ENCODE data around the gene JADE2.

The JADE2 gene

GRCh38 chr5:134571693-134572405 is 46.4 kb downstream of the JADE2 start:
- no peak for DNase-seq

DNA sequence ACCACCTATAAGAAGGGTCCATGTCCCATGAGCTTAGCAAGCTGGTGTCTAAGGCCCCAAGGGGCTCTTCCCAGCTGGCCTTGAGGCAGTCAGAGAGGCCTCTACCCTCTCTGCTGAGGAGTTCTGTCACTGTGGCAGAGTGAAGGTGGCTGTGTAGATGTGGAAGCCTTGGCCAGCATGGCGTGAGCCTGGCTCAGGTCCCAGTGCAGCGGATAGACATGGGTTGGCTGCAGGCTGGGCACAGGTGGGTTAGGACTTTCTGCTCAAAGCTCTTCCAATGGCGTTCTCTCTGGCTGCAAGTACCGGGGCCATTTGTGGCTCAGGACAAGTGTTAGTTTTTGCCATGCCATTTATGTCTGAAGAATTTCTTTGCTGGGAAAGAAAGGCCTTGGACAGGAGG is 47.3 kb downstream of the JADE2 start:
- no peak for DNase-seq

DNA sequence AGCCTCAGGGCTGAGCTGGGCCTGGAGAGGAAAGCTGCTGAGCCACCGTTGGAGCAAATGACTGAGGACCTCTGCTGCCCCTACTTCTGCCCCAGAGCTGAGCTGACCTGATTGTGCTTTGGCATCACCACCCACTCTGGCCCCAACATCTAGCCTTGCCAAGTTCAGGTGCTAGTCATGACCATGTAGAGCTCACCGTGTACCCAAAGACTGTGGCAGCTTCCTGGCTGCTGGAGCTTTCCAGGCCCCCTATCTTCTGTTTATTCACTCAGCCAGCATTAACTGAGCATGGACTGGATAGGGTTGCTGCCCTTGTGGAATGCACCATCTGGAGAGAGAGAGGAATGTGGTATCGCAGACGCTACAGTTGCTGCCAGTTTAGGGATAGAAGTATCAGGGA is 49.1 kb downstream of the JADE2 start:
- DNase-seq: no peak

DNA sequence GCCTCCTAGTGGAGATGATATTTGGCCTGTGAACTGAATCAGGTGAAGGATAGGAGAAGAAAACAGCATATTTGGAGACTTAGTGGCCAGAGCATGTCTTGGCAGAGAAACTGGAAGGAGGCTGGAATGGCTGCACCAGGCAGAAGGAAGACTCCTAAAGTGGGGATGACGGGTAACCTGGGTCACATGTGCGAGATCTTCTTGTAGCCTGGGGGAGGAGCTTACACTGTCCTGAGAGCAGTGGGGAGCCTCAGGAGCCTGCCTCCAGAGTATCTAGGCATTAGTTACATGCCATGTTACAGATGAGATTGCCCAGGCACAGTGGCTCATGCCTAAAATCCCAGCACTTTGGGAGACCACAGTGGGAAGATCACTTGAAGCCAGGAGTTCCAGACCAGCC is 49.8 kb downstream of the JADE2 start:
- no peak for DNase-seq

DNA sequence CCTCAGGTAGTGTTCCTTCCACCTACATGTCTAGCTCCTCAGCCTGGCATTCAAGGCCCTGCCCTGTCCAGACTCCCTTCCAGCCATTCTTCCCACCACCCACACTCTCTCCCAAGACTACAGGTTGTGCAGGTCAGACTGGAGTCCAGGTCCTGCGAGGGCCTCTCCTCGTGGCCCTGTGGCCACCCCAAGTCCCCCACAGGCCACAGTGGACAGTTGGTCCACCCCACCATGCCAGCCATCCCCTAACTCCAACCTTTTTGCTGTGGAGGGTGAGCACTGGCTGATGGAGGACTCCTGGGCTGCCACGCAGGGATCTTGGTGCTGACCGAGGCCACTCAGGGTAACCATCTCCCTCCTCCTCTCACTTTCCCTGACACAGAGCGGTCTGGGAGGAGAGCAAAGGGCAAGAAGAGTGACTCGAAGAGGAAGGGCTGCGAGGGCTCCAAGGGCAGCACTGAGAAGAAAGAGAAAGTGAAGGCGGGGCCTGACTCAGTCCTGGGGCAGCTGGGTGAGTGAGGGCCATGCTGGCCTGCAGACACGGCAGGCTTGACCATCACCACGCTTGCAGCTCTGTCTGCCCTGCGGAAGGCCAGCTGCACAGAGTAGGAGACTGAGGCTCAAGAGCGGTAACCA is 51.0 kb downstream of the JADE2 start:
- no peak for DNase-seq

DNA sequence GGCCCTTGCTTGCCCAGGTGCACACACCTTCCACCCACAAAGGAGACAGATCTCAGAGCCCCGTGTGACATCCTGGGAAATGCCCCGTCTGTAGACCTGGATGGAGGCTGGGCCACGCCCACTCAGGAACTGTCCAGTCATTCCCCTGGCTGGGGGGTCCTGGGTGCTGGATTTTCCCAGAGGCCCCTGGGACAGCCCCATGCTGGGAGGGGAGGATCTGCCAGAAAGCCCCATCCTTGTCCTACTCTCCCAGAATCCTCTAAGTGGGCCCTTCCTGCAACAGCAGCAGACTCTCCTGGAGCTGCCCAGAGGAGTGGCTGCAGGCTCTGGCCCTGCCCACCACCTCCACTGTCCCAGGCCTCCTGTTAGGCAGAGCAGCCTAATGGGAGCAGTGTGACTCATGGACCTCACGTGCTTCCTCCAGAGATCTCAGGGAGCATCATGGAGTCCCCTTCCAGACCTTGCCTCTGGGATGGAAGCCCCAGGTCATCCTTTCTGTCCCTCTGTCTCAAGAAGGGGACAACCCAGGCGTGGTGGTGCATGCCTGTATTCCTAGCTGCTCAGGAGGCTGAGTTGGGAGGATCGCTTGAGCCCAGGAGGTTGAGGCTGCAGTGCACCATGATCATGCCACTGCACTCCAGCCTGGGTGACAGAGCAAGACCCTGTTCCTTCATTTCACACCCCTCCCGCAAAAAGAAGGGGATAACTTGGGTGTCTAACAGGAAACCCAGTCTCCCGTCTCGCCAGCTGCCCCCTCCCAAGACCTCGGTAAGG is 51.7 kb downstream of the JADE2 start:
- DNase-seq: no peak

DNA sequence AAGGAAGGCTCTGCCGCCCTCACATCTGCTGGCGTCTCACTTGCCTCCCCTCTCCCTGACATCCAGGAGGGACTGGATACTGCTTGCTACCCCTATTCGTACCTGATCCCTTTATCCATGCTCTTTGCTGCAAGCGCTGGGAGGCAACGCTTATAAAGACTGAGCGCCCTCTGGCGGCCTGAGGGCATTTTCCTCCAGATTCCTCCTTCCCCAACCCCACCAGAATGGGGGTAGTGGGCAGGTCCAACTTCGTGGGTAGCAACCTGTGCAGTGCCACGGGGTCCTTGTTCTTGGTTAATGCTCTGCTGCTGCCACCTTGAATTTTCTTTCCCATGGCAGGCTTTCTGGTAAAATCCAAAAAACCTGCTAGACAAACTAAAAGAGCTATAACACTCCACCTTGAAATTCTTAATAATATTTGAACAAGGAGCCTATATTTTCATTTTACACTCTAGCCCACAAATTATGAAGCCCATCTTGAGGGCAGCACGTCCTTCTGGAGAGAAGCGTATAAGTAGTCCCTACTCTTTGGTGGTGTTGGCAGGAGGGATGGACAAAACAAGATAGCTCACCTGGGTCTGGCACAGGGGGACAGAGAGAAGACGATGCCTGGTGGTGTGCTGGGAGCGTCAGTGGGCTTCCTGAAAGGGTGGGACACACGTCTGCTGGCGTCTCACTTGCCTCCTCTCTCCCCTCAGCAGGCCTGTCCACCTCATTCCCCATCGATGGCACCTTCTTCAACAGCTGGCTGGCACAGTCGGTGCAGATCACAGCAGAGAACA is 52.5 kb downstream of the JADE2 start:
- DNase-seq: peak; percentile 62

DNA sequence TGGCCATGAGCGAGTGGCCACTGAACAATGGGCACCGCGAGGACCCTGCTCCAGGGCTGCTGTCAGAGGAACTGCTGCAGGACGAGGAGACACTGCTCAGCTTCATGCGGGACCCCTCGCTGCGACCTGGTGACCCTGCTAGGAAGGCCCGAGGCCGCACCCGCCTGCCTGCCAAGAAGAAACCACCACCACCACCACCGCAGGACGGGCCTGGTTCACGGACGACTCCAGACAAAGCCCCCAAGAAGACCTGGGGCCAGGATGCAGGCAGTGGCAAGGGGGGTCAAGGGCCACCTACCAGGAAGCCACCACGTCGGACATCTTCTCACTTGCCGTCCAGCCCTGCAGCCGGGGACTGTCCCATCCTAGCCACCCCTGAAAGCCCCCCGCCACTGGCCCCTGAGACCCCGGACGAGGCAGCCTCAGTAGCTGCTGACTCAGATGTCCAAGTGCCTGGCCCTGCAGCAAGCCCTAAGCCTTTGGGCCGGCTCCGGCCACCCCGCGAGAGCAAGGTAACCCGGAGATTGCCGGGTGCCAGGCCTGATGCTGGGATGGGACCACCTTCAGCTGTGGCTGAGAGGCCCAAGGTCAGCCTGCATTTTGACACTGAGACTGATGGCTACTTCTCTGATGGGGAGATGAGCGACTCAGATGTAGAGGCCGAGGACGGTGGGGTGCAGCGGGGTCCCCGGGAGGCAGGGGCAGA is 53.3 kb downstream of the JADE2 start:
- DNase-seq: no peak

GRCh38 chr5:134579284-134579771 is 53.9 kb downstream of the JADE2 start:
- DNase-seq: no peak

DNA sequence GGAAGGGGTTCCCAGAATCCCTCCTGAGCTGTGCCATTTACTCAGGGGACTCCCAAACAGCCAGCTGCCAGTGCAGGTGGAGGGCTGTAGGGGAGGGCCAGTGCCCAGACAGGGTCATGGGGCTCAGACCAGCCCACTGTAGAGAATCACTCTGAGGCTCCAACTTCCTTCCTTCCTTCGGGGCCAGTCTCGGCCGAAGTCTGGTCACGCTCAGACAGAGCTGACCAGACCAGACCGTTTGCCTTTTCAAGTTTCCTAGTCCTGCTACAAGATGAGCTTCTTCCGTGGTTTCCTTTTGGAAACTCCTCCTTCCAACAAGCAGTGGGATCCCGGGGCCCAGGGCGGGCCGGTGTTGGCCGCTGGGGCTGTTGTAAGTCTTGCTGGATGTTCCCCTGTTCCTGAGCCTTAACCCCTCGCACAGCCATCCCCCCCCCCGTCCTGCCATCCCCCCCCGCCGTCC is 54.6 kb downstream of the JADE2 start:
- no peak for DNase-seq

GRCh38 chr5:134581241-134581981 is 55.9 kb downstream of the JADE2 start:
- DNase-seq: no peak

DNA sequence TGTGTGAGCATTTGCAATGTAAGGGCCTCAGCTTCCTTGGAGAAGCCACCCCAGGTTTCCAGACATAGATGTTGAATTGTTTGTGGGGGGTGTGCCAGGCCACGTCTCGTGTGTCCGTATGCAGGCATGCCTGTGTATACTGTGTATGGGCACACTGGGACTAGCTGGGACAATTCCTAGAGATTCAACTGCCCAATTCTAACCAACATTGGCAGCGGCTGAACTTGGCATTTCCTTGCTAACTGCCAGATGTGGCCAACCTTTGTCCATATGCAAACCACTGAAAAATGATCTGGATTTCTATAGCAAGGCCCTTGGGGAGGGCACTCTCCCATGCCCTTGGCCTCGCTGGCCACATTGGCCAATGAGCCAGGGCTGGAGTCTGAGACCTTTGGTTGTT is 56.8 kb downstream of the JADE2 start:
- DNase-seq: no peak

- no peak for DNase-seq
Measured at GRCh38 chr5:134582941-134583340, 57.5 kb downstream of the JADE2 start.

- DNase-seq: no peak
Measured at GRCh38 chr5:134583766-134584165, 58.3 kb downstream of the JADE2 start.

DNA sequence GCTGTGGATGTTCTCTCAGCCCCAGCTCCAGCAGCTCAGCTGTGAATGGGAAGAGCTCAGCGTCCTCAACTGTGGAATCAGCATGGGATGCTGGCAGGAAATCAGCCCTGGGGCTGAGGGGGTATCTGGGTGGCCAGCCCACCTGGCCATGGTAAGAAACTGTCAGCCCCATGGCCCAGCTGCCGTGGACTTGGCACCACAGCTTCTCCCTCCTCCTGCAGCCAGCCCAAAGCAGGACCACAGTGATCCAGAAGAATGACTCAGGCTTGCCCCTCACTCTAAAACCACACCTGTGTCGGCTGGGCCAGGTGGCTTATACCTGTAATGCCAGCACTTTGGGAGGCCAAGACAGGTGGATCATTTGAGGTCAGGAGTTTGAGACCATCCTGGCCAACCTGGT is 59.2 kb downstream of the JADE2 start:
- no peak for DNase-seq

DNA sequence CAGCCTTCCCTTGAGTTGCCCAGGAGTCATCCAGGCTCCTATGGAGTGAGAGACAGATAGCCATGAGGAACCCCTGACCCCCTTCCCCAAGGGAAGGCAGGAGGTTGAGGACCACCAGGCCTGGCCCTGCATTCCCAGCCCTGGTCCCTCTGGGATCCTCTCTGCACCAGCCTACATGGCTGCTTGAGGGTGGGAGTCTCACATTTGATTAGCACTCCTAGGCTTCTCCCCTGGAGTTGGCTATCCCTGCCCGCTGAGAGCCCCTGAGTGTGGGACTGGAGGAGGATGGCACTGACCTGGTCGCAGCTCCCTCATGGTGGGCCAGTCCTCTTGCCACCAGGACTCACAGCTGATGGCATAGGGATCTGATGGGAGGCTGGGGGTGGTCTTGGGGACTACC is 60.5 kb downstream of the JADE2 start:
- no peak for DNase-seq

DNA sequence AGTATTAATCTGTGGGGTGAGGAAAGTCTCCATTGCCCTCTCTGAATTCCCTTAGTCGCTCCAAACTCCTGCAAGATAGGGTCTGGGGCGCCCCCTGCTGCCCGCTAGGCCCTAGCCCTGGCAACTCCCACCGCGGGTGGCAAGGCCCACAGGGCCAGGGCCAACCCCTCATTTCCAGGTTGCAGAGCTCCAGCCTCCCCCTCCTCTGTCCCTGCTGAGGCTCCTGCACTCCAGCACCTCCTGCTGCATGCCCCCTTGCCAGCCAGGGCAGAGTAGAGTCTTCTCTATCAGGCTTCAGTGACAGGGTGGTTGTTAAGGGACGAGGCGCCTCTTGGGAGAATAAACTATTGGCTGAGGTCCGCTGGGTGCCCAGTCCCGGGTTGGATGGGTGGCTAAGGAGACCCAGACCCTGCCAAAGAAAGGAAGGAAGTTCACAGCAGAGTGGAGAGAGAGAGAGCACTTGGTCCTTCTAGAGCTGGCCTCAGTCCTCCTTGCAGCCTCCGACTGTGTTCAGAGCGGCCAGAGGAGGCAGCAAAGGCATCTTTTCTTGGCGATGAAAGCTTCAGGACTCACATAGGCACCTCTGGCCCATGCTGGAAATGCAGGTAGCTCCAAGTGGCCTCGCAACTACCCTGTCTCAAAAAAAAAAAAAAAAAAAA is 61.5 kb downstream of the JADE2 start:
- peak; percentile 75 for DNase-seq

GRCh38 chr5:134590992-134591659 is 65.7 kb downstream of the JADE2 start:
- DNase-seq: no peak

DNA sequence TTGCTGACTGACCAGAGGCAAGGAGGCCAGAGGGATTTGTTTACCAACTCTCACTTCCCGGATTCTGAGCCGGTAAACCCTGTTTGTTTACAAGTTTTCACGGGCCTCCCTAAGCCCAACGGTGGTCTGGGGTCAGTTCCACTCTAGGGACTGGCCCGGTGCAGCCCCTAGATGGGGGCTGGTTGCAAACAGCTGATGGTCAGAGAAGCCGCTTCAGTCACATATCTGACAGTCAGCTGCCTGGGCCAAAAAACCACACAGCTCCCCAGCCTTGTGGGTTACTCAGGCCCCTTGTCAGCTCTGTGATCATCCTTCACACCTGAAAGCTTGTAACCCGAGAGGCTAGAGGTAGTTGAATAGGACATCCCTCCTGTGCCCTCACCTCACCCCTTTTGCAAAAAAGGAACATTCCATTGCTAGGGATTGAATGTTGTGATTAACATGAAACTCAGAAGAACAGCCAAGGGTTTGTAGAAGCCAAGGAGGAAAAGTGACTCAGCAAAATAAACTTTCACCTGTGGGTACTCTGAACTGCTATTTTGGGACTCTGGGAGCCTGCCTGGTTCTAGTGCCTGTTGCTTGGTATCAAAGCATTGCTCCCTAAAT is 66.8 kb downstream of the JADE2 start:
- DNase-seq: no peak

- DNase-seq: no peak
Measured at GRCh38 chr5:134594336-134594735, 68.9 kb downstream of the JADE2 start.

All from CD4-positive, alpha-beta T cell treated with Interferon gamma for 1 hour (primary cell).